Stimulated activated memory B cell treated with anti-CD40 and anti-IgM and Interleukin-4, amounts not matched to agents 10 μg/mL and 1 μg/mL and 100 μg/mL, for 72 hours (primary cell): ENCODE measurements around the gene MOB3A.

Source experiments
- ATAC-seq: fragments of 150-1000 bp; cut with Tn5 transposase; 2 replicates; pipeline ENCODE4 v1.10.0; 2021
- H3K27ac Mint-ChIP-seq: one replicate; pipeline ENCODE4 v1.8.0; 2022; ENCODE audit warnings: mild to moderate bottlenecking, mixed read lengths
- H3K27me3 Mint-ChIP-seq: one replicate; pipeline ENCODE4 v1.8.0; 2022; ENCODE audit warnings: mixed read lengths
- H3K36me3 Mint-ChIP-seq: one replicate; pipeline ENCODE4 v1.8.0; 2022; ENCODE audit warnings: mixed read lengths
- H3K4me1 Mint-ChIP-seq: one replicate; pipeline ENCODE4 v1.8.0; 2022; ENCODE audit warnings: mixed read lengths
- H3K4me3 Mint-ChIP-seq: one replicate; pipeline ENCODE4 v1.8.0; 2022; ENCODE audit warnings: mild to moderate bottlenecking, moderate library complexity, mixed read lengths
- H3K9me3 Mint-ChIP-seq: one replicate; pipeline ENCODE4 v1.8.0; 2022; ENCODE audit warnings: mixed read lengths

Gene MOB3A

GRCh38 chr19:2081873-2082810 lies 14.0 kb downstream of the MOB3A start:
- Mint-ChIP-seq H3K27ac (peak overlapping the region; percentile 89), H3K27me3 (no peaks in the 10 kb centered on the region), H3K9me3 (no peaks in the 10 kb centered on the region), H3K36me3 (peaks cover 70% of the 10 kb centered on the region), H3K4me1 (peaks cover 69% of the 10 kb centered on the region), H3K4me3 (peak overlapping the region; percentile 89)
- ATAC-seq = peak; percentile 34

- H3K4me1 Mint-ChIP-seq = peaks cover 57% of the 10 kb centered on the region
- peaks cover 81% of the 10 kb centered on the region for H3K36me3 Mint-ChIP-seq
- H3K27me3 Mint-ChIP-seq = no peaks in the 10 kb centered on the region
- H3K27ac Mint-ChIP-seq = peak overlapping the region; percentile 89
- peak overlapping the region; percentile 89 for H3K4me3 Mint-ChIP-seq
- ATAC-seq = no peak
- H3K9me3 Mint-ChIP-seq = no peaks in the 10 kb centered on the region
These were observed 15.7 kb downstream of the MOB3A start for GRCh38 chr19:2080336-2080988.

GRCh38 chr19:2079865-2080301 lies 16.2 kb downstream of the MOB3A start:
- peaks cover 78% of the 10 kb centered on the region for H3K36me3 Mint-ChIP-seq

GRCh38 chr19:2079076-2079864 lies 16.9 kb downstream of the MOB3A start:
- H3K4me1 Mint-ChIP-seq = peaks cover 66% of the 10 kb centered on the region
- peaks cover 72% of the 10 kb centered on the region for H3K36me3 Mint-ChIP-seq
- peak overlapping the region; percentile 89 for H3K4me3 Mint-ChIP-seq
- no peaks in the 10 kb centered on the region for H3K9me3 Mint-ChIP-seq
- H3K27me3 Mint-ChIP-seq = no peaks in the 10 kb centered on the region
- ATAC-seq = no peak
- peak overlapping the region; percentile 89 for H3K27ac Mint-ChIP-seq

More at GRCh38 chr19:2079865-2080301, 16.2 kb downstream of the MOB3A start:
- Mint-ChIP-seq H3K4me3 (peak overlapping the region; percentile 89), H3K27me3 (no peaks in the 10 kb centered on the region), H3K9me3 (no peaks in the 10 kb centered on the region), H3K4me1 (peaks cover 60% of the 10 kb centered on the region), H3K27ac (peak overlapping the region; percentile 89)
- ATAC-seq = no peak

- Mint-ChIP-seq H3K9me3 (no peaks in the 10 kb centered on the region), H3K27me3 (no peaks in the 10 kb centered on the region), H3K36me3 (peaks cover 64% of the 10 kb centered on the region), H3K27ac (no peak overlapping the region), H3K4me3 (no peak overlapping the region), H3K4me1 (peaks cover 73% of the 10 kb centered on the region)
- no peak for ATAC-seq
These were observed 18.1 kb downstream of the MOB3A start for GRCh38 chr19:2077833-2078619.

GRCh38 chr19:2077398-2077797 lies 18.7 kb downstream of the MOB3A start:
- no peak for ATAC-seq

GRCh38 chr19:2076526-2076944 lies 19.6 kb downstream of the MOB3A start:
- Mint-ChIP-seq H3K4me1 (peaks cover 72% of the 10 kb centered on the region), H3K27me3 (no peaks in the 10 kb centered on the region), H3K27ac (peak overlapping the region; percentile 17), H3K9me3 (no peaks in the 10 kb centered on the region), H3K36me3 (peaks cover 65% of the 10 kb centered on the region), H3K4me3 (no peak overlapping the region)
- peak; percentile 42 for ATAC-seq

More at GRCh38 chr19:2077398-2077797, 18.7 kb downstream of the MOB3A start:
- peaks cover 73% of the 10 kb centered on the region for H3K4me1 Mint-ChIP-seq
- no peak overlapping the region for H3K4me3 Mint-ChIP-seq
- peaks cover 64% of the 10 kb centered on the region for H3K36me3 Mint-ChIP-seq
- no peaks in the 10 kb centered on the region for H3K9me3 Mint-ChIP-seq
- H3K27ac Mint-ChIP-seq = no peak overlapping the region
- H3K27me3 Mint-ChIP-seq = no peaks in the 10 kb centered on the region

- ATAC-seq = no peak
- Mint-ChIP-seq H3K4me1 (peaks cover 70% of the 10 kb centered on the region), H3K4me3 (peak overlapping the region; percentile 25), H3K27me3 (no peaks in the 10 kb centered on the region), H3K27ac (peak overlapping the region; percentile 84), H3K9me3 (no peaks in the 10 kb centered on the region), H3K36me3 (peaks cover 48% of the 10 kb centered on the region)
These were observed 23.2 kb downstream of the MOB3A start for GRCh38 chr19:2072757-2073551.

- Mint-ChIP-seq H3K27ac (peak overlapping the region; percentile 23), H3K4me1 (peaks cover 75% of the 10 kb centered on the region), H3K9me3 (no peaks in the 10 kb centered on the region), H3K4me3 (no peak overlapping the region), H3K27me3 (no peaks in the 10 kb centered on the region), H3K36me3 (peaks cover 33% of the 10 kb centered on the region)
- no peak for ATAC-seq
These were observed 25.0 kb downstream of the MOB3A start for GRCh38 chr19:2070986-2071673.

GRCh38 chr19:2070436-2070827 lies 25.7 kb downstream of the MOB3A start:
- no peak overlapping the region for H3K4me3 Mint-ChIP-seq
- H3K4me1 Mint-ChIP-seq = peaks cover 71% of the 10 kb centered on the region
- no peak for ATAC-seq
- H3K27ac Mint-ChIP-seq = peak overlapping the region; percentile 49
- H3K9me3 Mint-ChIP-seq = no peaks in the 10 kb centered on the region
- H3K27me3 Mint-ChIP-seq = no peaks in the 10 kb centered on the region
- H3K36me3 Mint-ChIP-seq = peaks cover 32% of the 10 kb centered on the region

GRCh38 chr19:2064788-2065524 lies 31.2 kb downstream of the MOB3A start:
- Mint-ChIP-seq H3K4me3 (no peak overlapping the region), H3K36me3 (no peaks in the 10 kb centered on the region), H3K27me3 (no peaks in the 10 kb centered on the region), H3K9me3 (no peaks in the 10 kb centered on the region), H3K27ac (peak overlapping the region; percentile 49), H3K4me1 (peaks cover 66% of the 10 kb centered on the region)
- ATAC-seq = no peak

GRCh38 chr19:2064395-2064787 lies 31.7 kb downstream of the MOB3A start:
- no peak for ATAC-seq
- H3K27me3 Mint-ChIP-seq = no peaks in the 10 kb centered on the region
- no peak overlapping the region for H3K4me3 Mint-ChIP-seq
- no peaks in the 10 kb centered on the region for H3K36me3 Mint-ChIP-seq
- peaks cover 63% of the 10 kb centered on the region for H3K4me1 Mint-ChIP-seq
- no peaks in the 10 kb centered on the region for H3K9me3 Mint-ChIP-seq
- peak overlapping the region; percentile 49 for H3K27ac Mint-ChIP-seq

GRCh38 chr19:2063824-2064223 lies 32.3 kb downstream of the MOB3A start:
- Mint-ChIP-seq H3K27me3 (no peaks in the 10 kb centered on the region), H3K4me1 (peaks cover 57% of the 10 kb centered on the region), H3K4me3 (peak overlapping the region; percentile 64), H3K36me3 (no peaks in the 10 kb centered on the region), H3K9me3 (no peaks in the 10 kb centered on the region), H3K27ac (peak overlapping the region; percentile 24)
- ATAC-seq = no peak
